Mesenchymal stem cell (in vitro differentiated cells and primary cell): ENCODE data around the gene P3H2.

Experiments used
- DNase-seq: peaks from one replicate; pipeline ENCODE4 v3.0.0-alpha.2; 2013
- H2AFZ ChIP-seq: one replicate; pipeline ENCODE4 v1.6.1; 2013; ENCODE audit warnings: low read depth, mild to moderate bottlenecking, control low read depth, inconsistent platforms, low read length, moderate library complexity
- H2AK5ac ChIP-seq: 2 replicates; pipeline ENCODE4 v1.6.1; 2013; ENCODE audit warnings: low read length, moderate library complexity, mild to moderate bottlenecking, inconsistent platforms; ENCODE audit not compliant: severe bottlenecking
- H2BK120ac ChIP-seq: one replicate; pipeline ENCODE4 v1.6.1; 2013; ENCODE audit warnings: low read depth, mild to moderate bottlenecking, inconsistent platforms, low read length, moderate library complexity
- H2BK12ac ChIP-seq, 2 experiments: one replicate each; pipeline ENCODE4 v1.6.1; 2013; ENCODE audit warnings: inconsistent platforms in 2 of 2, low read length in 2 of 2, mild to moderate bottlenecking in 2 of 2, moderate library complexity in 2 of 2, control low read depth in 1 of 2
- H2BK15ac ChIP-seq: one replicate; pipeline ENCODE4 v1.6.1; 2013; ENCODE audit warnings: mild to moderate bottlenecking, low read depth, inconsistent platforms; ENCODE audit not compliant: poor library complexity, severe bottlenecking
- H2BK5ac ChIP-seq: 2 replicates; pipeline ENCODE4 v1.6.1; 2013; ENCODE audit warnings: low read depth, mild to moderate bottlenecking, low read length, control low read depth, inconsistent platforms; ENCODE audit not compliant: poor library complexity, severe bottlenecking
- H3K14ac ChIP-seq, 2 experiments: one replicate each; pipeline ENCODE4 v1.6.1; 2013; ENCODE audit warnings: inconsistent platforms in 2 of 2, low read length in 2 of 2, control low read depth in 1 of 2, mild to moderate bottlenecking in 1 of 2, moderate library complexity in 1 of 2
- H3K18ac ChIP-seq, 2 experiments: one replicate each; pipeline ENCODE4 v1.6.1; 2013; ENCODE audit warnings: inconsistent platforms in 2 of 2, low read length in 2 of 2, control low read depth in 1 of 2, low read depth in 1 of 2, mild to moderate bottlenecking in 1 of 2
- H3K23ac ChIP-seq, 2 experiments: one replicate each; pipeline ENCODE4 v1.6.1; 2013; ENCODE audit warnings: inconsistent platforms in 2 of 2, low read length in 2 of 2, mild to moderate bottlenecking in 2 of 2, moderate library complexity in 2 of 2, control low read depth in 1 of 2
- H3K27ac ChIP-seq: 2 replicates; pipeline ENCODE4 v1.5.1; 2013; ENCODE audit warnings: mild to moderate bottlenecking, moderate library complexity, low read length, control low read depth, inconsistent platforms; ENCODE audit not compliant: poor library complexity, severe bottlenecking
- H3K27me3 ChIP-seq, 2 experiments: 2 replicates each; pipeline versions ENCODE4 v1.6.1 to v1.7.0; 2013; ENCODE audit warnings: low read length in 2 of 2, mild to moderate bottlenecking in 2 of 2, moderate library complexity in 2 of 2, control low read depth in 1 of 2, inconsistent platforms in 1 of 2; ENCODE audit not compliant: control insufficient read depth in 1 of 2, insufficient read depth in 1 of 2
- H3K36me3 ChIP-seq, 2 experiments: 2 replicates each; pipeline versions ENCODE4 v1.6.1 to v1.7.0; 2013; ENCODE audit warnings: low read length in 2 of 2, control low read depth in 1 of 2, inconsistent platforms in 1 of 2, low read depth in 1 of 2, mild to moderate bottlenecking in 1 of 2; ENCODE audit not compliant: insufficient read depth in 2 of 2, control insufficient read depth in 1 of 2
- H3K4ac ChIP-seq, 2 experiments: one replicate each; pipeline ENCODE4 v1.6.1; 2013; ENCODE audit warnings: inconsistent platforms in 2 of 2, low read length in 2 of 2, mild to moderate bottlenecking in 2 of 2, moderate library complexity in 2 of 2, control low read depth in 1 of 2, low read depth in 1 of 2
- H3K4me1 ChIP-seq: 2 replicates; pipeline ENCODE4 v1.6.1; 2013; ENCODE audit warnings: low read depth, low read length, control low read depth; ENCODE audit not compliant: control insufficient read depth, insufficient read depth
- H3K4me2 ChIP-seq: 2 replicates; pipeline ENCODE4 v1.6.1; 2013; ENCODE audit warnings: low read length, mild to moderate bottlenecking, inconsistent platforms; ENCODE audit not compliant: poor library complexity, severe bottlenecking
- H3K4me3 ChIP-seq, 2 experiments: 2 replicates each; pipeline versions ENCODE4 v1.5.1 to v1.7.0; 2013; ENCODE audit warnings: low read length in 2 of 2, mild to moderate bottlenecking in 2 of 2, control low read depth in 1 of 2, low read depth in 1 of 2; ENCODE audit not compliant: insufficient read depth in 1 of 2
- H3K79me1 ChIP-seq: replicated peaks from 2 replicates; pipeline ENCODE4 v1.6.1; 2013; ENCODE audit warnings: mild to moderate bottlenecking, control low read depth, low read length, inconsistent platforms; ENCODE audit not compliant: poor library complexity, severe bottlenecking
- H3K9ac ChIP-seq: 2 replicates; pipeline ENCODE4 v1.7.0; 2013; ENCODE audit warnings: mild to moderate bottlenecking, low read length, moderate library complexity
- H3K9me3 ChIP-seq: 2 replicates; pipeline ENCODE4 v1.7.0; 2013; ENCODE audit warnings: mild to moderate bottlenecking, low read length; ENCODE audit not compliant: control insufficient read depth
- H4K8ac ChIP-seq: one replicate; pipeline ENCODE4 v1.6.1; 2013; ENCODE audit warnings: inconsistent platforms, mild to moderate bottlenecking, low read length, moderate library complexity
- H4K91ac ChIP-seq: one replicate; pipeline ENCODE4 v1.6.1; 2013; ENCODE audit warnings: mild to moderate bottlenecking, low read length, inconsistent platforms
- WGBS: methylation state at CpG from one replicate; pipeline ENCODE4 v1.1.7; 2013; ENCODE audit warnings: mixed read lengths; 5-methylcytosine and 5-hydroxymethylcytosine counted together

Gene P3H2

DNA sequence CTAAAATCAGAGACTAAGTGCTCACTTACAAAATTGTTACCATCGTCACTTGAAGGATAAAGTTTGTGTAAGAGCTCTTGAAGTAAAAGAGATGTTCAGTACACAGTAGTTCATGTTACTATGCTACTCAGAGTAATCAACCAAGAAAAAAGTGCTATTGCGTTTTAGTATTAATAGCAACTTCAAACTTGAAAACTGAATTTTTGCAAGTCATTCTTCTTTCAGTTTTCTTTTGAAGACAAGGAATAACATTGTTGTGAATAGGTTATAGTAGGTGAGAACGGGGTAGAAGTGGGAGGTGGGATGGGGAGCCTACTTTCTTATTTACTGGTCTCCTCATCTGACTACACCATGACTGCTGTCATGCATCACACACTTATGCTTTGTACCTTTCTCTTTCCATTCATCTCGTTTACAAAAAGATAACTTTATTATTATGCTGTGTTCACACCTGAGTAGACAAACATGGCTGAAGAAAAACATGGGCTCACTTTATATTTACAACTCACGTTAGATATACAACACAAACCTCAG is 39.3 kb upstream of the P3H2 start:
- Histone ChIP-seq H3K4ac (no peak overlapping the region), H2AK5ac (no peak overlapping the region), H3K79me1 (no peaks in the 10 kb centered on the region), H2BK5ac (no peak overlapping the region), H3K27me3 (no peaks in the 10 kb centered on the region), H4K8ac (no peak overlapping the region), H3K18ac (no peak overlapping the region), H3K36me3 (no peaks in the 10 kb centered on the region), H2BK120ac (no peak overlapping the region), H4K91ac (no peak overlapping the region), H2BK12ac (no peak overlapping the region), H2AFZ (no peak overlapping the region), H3K4me2 (no peak overlapping the region), H3K9ac (no peak overlapping the region), H3K14ac (no peak overlapping the region), H3K4me3 (no peak overlapping the region), H3K27ac (no peak overlapping the region), H3K9me3 (no peaks in the 10 kb centered on the region), H2BK15ac (no peak overlapping the region), H3K23ac (no peak overlapping the region), H3K4me1 (no peaks in the 10 kb centered on the region)
- DNase-seq, result no peak
- WGBS, result 94% methylated on average over 4 of the region's 5 CpGs

DNA sequence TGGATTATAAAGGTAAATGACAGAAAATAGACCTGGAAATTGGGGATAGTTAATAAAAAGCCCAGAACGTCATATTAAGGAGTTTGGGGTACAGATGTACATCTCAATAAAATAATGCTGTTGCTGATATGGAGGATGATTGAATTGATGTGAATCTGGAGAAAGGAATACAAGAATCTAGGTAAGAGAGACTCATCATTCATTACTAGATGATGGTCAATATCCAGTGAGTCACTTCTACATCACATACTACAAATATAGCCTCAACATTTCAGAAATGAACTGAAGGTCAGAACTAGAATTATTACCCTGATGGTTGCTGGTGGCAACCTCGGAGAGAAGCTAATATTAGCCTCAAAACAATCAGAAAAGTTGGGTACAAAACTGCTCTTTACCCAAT is 37.6 kb upstream of the P3H2 start:
- H3K14ac ChIP-seq, result no peak overlapping the region
- WGBS, result 30% methylated on average over 2 of the region's 2 CpGs
- no peaks in the 10 kb centered on the region for H3K4me1 ChIP-seq
- H3K4me2 ChIP-seq, result no peak overlapping the region
- H3K79me1 ChIP-seq, result no peaks in the 10 kb centered on the region
- no peak overlapping the region for H2BK120ac ChIP-seq
- no peak overlapping the region for H3K9ac ChIP-seq
- H3K23ac ChIP-seq, result no peak overlapping the region
- no peak overlapping the region for H3K4ac ChIP-seq
- H2BK15ac ChIP-seq, result no peak overlapping the region
- no peak overlapping the region for H2AFZ ChIP-seq
- H4K91ac ChIP-seq, result no peak overlapping the region
- no peak for DNase-seq
- no peaks in the 10 kb centered on the region for H3K36me3 ChIP-seq
- no peak overlapping the region for H3K4me3 ChIP-seq
- no peak overlapping the region for H2BK12ac ChIP-seq
- no peaks in the 10 kb centered on the region for H3K27me3 ChIP-seq
- H3K18ac ChIP-seq, result no peak overlapping the region
- no peaks in the 10 kb centered on the region for H3K9me3 ChIP-seq
- H2AK5ac ChIP-seq, result no peak overlapping the region
- no peak overlapping the region for H2BK5ac ChIP-seq
- no peak overlapping the region for H3K27ac ChIP-seq
- no peak overlapping the region for H4K8ac ChIP-seq

DNA sequence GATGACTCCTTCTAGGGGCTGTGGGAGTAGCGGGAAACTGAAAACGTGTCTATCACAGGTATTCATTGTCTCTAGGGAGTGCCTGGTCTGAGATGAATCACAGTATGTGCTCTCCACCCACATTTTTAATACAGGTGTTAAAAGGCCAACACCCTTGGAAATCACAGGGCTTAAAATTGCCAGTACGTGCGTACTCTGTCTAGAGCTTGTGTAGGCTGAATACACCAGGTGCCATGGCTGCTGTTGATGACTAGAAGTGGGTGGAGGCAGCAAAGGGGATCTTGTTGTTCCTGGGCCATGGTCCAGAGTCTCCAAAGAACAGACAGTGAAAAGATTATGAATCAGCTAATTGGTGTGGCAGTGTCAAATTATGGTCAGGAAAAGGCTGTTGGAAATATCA is 35.1 kb upstream of the P3H2 start:
- no peak overlapping the region for H2BK5ac ChIP-seq

DNA sequence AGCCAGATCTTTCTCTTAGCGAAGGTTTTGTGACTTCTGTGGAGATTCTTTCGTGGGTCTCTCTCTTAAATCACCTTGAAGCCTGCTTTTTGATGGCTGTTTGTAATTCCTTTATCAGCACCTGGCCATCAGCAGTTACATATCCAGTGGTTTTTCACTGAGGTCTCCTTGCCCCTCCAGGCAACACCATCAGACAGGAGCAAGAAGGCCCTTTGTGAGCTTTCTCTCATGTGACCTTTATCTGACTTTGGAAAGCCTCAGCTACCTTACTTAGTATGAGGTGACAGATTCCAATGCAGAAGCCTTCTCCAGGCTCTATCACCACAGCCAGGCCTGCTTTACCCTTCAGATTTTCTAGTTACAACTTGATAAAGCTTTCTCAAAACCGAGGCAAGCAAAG is 30.0 kb upstream of the P3H2 start:
- no peak overlapping the region for H3K27ac ChIP-seq
- H3K23ac ChIP-seq, result no peak overlapping the region
- no peak for DNase-seq
- H3K36me3 ChIP-seq, result no peaks in the 10 kb centered on the region
- no peak overlapping the region for H2BK12ac ChIP-seq
- H2BK120ac ChIP-seq, result no peak overlapping the region
- H3K79me1 ChIP-seq, result no peaks in the 10 kb centered on the region
- no peak overlapping the region for H2BK5ac ChIP-seq
- no peak overlapping the region for H3K4ac ChIP-seq
- 49% methylated on average over 3 of the region's 3 CpGs for WGBS
- H3K4me3 ChIP-seq, result no peak overlapping the region
- H3K18ac ChIP-seq, result peak overlapping the region in 1 of 2 experiments; percentile 4
- H3K4me2 ChIP-seq, result no peak overlapping the region
- H4K8ac ChIP-seq, result no peak overlapping the region
- no peak overlapping the region for H3K9ac ChIP-seq
- H3K27me3 ChIP-seq, result no peaks in the 10 kb centered on the region
- no peaks in the 10 kb centered on the region for H3K4me1 ChIP-seq
- no peak overlapping the region for H2BK15ac ChIP-seq
- H2AK5ac ChIP-seq, result no peak overlapping the region
- no peak overlapping the region for H4K91ac ChIP-seq
- no peak overlapping the region for H2AFZ ChIP-seq
- no peaks in the 10 kb centered on the region for H3K9me3 ChIP-seq
- no peak overlapping the region for H3K14ac ChIP-seq

More for the DNA sequence above, 35.1 kb upstream of the P3H2 start:
- Histone ChIP-seq H3K23ac (no peak overlapping the region), H2BK120ac (no peak overlapping the region), H3K79me1 (no peaks in the 10 kb centered on the region), H3K4me3 (no peak overlapping the region), H2AK5ac (no peak overlapping the region), H3K4ac (no peak overlapping the region), H3K18ac (no peak overlapping the region), H2BK15ac (no peak overlapping the region), H2AFZ (no peak overlapping the region), H3K27ac (no peak overlapping the region), H2BK12ac (no peak overlapping the region), H3K36me3 (no peaks in the 10 kb centered on the region), H3K4me1 (no peaks in the 10 kb centered on the region), H3K27me3 (no peaks in the 10 kb centered on the region), H4K8ac (no peak overlapping the region), H4K91ac (no peak overlapping the region), H3K9me3 (no peaks in the 10 kb centered on the region), H3K9ac (no peak overlapping the region), H3K14ac (no peak overlapping the region), H3K4me2 (no peak overlapping the region)
- WGBS, result 40% methylated on average over 4 of the region's 4 CpGs
- no peak for DNase-seq
